PC-3 (cell line): ENCODE measurements around the gene REXO1.

Experiments
- EZH2 ChIP-seq: fragments of 300-600 bp; sonication (generic); IDR thresholded peaks from one replicate; pipeline ENCODE4 v1.6.1; 2017; ENCODE audit warnings: antibody characterized with exemption, mild to moderate bottlenecking, low read length; ENCODE audit not compliant: unreplicated experiment
- EZH2phosphoT487 ChIP-seq: fragments of 300-600 bp; sonication (generic); IDR thresholded peaks from 2 replicates; pipeline ENCODE4 v1.6.1; 2018; ENCODE audit warnings: mild to moderate bottlenecking, antibody characterized with exemption, low read length, borderline replicate concordance
- TF ChIP-seq, protein P1 (sequence below): fragments of 300-600 bp; sonication (generic); conservative IDR thresholded peaks from 2 replicates; pipeline ENCODE4 v1.5.1; 2017; ENCODE audit warnings: antibody characterized with exemption, low read depth, mild to moderate bottlenecking, low read length

DNA sequence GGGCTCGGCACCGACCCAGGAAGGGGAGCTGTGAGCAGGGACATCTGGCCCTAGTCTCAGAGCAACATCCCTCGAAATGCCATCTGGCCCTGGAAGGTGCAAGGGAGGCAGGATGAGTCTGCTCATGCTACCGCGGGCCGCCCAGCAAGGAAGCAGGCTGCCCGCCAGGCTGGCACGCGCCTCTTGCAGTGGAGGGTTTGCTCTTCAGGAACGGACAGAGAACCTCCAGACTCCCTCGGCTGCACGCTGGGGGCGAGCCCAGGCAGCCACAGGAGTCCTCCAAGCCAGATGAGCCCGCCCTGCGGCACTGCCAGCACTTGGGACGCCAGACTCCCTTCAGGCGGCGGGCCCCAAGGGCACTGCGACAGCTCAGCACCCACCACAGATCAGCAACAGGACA, 26.1 kb downstream of the REXO1 start:
- TF ChIP-seq EZH2phosphoT487 (no peak), EZH2 (no peak)
- TF ChIP-seq, protein P1, sequence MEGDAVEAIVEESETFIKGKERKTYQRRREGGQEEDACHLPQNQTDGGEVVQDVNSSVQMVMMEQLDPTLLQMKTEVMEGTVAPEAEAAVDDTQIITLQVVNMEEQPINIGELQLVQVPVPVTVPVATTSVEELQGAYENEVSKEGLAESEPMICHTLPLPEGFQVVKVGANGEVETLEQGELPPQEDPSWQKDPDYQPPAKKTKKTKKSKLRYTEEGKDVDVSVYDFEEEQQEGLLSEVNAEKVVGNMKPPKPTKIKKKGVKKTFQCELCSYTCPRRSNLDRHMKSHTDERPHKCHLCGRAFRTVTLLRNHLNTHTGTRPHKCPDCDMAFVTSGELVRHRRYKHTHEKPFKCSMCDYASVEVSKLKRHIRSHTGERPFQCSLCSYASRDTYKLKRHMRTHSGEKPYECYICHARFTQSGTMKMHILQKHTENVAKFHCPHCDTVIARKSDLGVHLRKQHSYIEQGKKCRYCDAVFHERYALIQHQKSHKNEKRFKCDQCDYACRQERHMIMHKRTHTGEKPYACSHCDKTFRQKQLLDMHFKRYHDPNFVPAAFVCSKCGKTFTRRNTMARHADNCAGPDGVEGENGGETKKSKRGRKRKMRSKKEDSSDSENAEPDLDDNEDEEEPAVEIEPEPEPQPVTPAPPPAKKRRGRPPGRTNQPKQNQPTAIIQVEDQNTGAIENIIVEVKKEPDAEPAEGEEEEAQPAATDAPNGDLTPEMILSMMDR = no peak
